ELR (cell line): Measurements from ENCODE around the gene SLC22A6.

Experiments
- DNase-seq: peaks from one replicate; pipeline ENCODE4 v3.0.0-alpha.2; 2015; ENCODE audit warnings: low read depth

Gene SLC22A6

DNA sequence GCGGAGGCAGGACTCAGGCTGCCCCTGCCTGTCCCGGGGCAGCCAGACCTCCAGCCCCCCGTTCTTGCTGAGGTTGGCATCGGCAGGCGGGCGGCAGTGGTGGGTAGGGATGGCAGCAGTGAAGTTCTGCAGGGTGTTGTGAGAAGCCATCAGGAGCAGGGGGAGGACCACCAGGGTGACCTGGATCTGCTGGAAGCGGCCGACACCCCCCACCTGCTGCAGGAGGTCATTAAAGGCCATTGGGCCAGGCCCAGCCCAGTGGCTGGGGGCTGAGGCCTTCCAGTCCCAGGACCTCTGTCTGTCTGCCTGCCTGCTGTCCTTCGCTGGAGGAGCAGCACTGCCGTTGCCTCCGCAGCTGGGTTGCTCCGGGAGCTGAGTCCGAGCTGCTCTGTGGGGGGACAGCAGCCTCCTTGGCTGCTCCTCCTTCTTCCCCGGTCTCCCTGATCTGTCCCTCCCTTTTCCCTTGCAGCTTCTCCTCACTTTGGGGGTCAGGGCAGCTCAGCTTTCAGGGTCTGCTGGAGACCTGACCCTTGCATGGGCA is at the start of gene SLC22A6:
Gene SLC22A6, minus strand, starts transcription at position 517 of the 541 bp plus-strand sequence. Its CDS starts 277 bp downstream, at position 240.
- DNase-seq, result no peak

DNA sequence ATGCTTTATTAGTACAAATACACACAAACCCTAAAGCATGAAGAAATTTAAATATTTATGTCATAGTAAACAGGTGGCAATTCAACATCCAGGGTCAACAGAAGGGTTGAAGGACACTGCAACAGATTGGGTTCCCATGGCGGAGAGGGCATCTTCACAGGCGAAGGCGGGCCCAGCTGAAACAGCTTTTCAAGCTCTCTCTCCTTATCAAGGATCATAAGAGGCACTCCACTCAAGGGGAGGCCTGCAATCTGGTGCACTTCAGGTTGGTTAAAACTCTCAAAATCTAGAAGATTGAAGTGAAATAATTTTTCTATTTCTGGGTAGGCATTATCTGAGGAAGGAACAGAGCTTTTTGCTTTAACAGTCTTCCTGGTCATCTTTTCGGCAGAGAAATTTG is 47.7 kb upstream of the SLC22A6 start:
- DNase-seq, result no peak

- peak; percentile 77 for DNase-seq
These were observed 39.3 kb upstream of the SLC22A6 start for GRCh38 chr11:63023841-63024648.

DNA sequence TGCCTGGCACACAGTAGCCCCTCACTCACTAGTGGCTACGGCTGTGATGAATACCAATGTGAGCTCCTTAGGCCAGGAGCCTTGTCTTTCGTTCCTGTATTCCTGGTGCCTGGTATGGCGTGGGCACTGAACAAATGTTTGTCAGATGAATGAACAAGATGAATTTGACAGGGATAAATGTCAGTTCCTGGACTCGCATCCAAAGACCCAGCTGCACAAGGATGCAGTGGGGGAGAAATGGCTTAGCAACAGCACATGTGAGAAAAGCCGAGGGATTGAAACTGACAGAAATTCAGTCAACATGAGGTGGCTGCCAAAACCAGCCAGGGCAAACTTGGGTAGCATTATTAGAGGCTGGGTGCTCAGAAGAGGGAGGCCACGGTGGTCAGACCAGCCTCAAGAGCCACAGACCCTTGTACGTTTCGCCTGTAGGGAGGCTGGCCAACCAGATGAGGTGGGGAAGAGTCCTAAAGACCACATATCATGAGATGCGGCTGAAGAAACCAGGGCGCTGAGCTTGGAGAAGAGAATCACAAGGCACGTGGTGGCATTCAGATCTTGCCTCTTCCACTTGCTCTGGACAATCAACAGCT is 38.6 kb upstream of the SLC22A6 start:
- DNase-seq, result no peak

GRCh38 chr11:63022441-63022840 is 37.7 kb upstream of the SLC22A6 start:
- no peak for DNase-seq

DNA sequence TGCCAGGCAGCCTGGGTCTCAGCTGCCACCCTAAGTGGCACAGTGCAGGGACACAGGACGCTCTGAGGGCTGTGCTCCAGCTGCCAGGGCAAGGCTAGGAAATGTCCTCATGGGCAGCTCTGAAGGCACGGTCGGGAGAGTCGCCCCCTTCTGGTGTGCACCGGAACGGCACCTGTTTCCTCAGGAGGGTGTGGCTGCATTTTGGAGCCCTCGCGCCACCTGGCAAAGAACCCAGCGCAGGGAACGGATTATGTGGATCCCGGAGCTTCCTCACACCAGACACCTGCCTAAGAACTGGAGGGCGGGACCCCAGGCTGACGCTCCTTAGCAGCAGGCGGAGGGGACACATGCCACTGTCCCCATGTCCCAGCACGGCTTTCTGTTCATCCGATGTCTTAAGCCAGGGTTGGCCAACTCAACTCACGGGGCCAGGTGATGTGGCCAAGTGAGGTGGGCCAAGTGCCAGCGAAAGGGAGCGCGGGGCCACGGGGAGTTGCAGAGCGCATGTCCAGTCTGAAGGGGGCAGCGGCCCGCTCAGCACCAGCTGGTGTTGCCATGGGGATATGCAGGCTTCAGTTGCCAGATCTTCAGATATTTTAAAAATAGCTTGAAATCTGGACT is 36.0 kb upstream of the SLC22A6 start:
- peak; percentile 17 for DNase-seq

- DNase-seq, result no peak
These were observed 34.7 kb upstream of the SLC22A6 start for GRCh38 chr11:63019506-63019905.

- no peak for DNase-seq
These were observed 32.7 kb upstream of the SLC22A6 start for GRCh38 chr11:63017306-63017974.

DNA sequence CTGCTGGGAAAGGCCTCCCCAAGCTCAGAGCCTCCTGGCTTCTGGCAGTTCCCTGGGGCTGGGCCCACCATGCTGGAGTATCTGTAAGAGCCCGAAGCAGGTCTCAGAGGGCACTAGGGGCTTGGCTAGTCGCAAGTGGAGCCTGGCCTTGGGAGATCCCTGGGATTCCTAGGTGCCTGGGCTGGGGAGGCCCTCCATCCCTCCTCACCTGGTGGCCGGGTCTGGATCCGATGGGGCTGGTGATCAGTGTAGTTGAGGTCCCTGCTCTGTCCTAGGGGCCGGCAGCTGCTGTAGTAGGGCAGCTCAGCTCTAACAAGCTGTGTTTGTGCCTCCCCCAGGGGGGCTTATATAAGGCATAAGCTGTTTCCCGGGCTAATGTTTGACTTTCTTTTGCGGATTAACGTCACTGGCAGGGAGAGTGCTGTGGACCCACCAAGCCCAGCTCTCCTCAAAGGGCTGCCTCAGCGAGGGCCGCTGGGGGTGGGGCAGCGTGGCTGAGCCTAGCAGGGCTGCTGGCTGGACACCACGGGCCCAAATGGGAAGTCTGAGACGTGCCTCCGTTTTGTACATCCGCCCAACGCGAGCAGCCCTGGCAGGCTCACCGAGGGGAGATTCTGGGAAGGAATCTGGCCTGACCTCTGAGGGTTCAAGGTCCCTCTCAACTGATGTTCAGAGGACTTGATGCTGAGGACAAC is 30.9 kb upstream of the SLC22A6 start, which contains the start of gene SLC22A8:
Gene SLC22A8, minus strand, starts transcription at position 321 of the 695 bp plus-strand sequence. CDS start 883 bp downstream, outside the sequence.
- no peak for DNase-seq

- no peak for DNase-seq
These were observed 29.8 kb upstream of the SLC22A6 start for GRCh38 chr11:63014408-63015055.

DNA sequence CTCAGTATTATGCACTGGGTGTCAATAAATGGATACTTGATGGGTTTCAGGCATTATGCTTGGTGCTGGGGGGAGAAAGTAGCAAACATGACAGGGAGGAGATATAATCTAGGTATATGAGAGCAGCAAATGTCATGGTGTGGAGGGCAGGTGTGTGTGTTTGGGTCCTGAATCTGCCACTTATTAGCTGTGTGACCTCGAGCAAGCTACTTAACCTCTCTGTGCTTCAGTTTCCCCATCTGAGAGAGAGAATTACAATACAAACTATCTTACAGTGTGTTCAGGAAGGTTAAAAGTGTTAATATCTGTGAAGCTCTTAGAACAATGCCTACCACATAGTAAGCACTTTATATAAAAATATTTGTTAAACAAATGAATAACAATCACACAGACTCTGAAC is 28.1 kb upstream of the SLC22A6 start:
- no peak for DNase-seq

- no peak for DNase-seq
These were observed 27.7 kb upstream of the SLC22A6 start for GRCh38 chr11:63012430-63012829.

DNA sequence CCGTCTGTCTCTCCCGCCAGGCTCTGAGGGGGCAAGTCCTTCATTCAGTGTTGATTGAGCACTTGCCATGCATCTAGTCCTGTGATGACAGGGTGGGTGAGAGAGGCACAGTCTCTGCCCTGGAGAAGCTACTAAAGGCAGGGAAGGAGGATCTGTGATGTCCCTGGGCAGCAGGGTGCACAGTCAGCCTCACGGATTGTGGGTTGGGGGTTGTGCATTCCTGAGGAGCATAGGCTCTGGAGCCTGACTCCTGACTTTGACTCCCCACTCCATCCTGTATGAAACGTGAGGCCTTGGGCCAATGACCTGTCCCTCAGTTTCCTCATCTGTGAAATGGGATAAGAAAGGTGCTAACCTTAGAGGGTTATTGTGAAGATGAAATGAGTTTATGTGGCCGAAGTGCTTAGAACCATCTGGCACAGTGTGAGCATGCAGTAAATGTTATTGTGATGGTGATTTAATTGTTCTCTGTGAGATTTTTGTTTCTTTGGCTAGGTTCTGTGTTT is 26.2 kb upstream of the SLC22A6 start:
- no peak for DNase-seq

- DNase-seq, result no peak
These were observed 23.2 kb upstream of the SLC22A6 start for GRCh38 chr11:63007920-63008319.

DNA sequence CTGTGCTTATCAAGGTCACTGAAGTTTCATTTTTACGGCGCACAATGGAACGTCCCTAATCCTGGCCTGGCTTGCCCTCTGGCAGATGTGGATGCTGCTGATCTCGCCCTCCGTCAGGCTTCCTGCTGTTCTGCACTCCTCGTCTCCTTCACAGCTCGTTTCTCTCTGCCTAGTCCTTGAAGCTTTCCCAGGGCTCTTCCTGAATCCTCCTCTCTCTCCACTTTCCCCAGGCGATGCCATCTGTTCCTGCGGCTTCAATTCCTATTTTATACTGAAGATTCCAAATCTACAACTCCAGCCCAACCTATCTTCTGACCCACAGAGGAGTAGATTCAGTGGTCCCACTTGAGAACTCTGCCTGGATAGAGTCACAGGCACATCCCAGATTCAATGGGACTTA is 16.7 kb upstream of the SLC22A6 start:
- DNase-seq, result no peak

DNA sequence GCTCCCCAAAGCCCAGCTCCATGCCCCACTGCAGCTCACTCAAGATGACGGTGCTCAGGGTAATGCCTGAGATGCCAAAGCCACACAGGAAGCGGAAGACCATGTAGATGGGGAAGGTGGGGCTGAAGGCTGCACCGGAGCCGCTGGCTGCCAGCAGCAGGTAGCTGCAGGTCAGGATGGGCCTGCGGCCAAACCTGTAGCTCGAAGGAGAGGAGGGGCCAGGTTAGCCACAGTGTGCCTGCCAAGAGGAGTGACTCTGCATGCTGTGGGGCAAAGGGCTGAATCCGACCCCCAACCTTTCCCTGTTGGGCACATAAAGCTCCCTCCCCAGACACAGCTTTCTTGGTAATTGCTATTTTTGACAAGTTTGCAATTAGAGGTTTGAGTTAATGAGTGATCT is 14.9 kb upstream of the SLC22A6 start:
- no peak for DNase-seq

DNA sequence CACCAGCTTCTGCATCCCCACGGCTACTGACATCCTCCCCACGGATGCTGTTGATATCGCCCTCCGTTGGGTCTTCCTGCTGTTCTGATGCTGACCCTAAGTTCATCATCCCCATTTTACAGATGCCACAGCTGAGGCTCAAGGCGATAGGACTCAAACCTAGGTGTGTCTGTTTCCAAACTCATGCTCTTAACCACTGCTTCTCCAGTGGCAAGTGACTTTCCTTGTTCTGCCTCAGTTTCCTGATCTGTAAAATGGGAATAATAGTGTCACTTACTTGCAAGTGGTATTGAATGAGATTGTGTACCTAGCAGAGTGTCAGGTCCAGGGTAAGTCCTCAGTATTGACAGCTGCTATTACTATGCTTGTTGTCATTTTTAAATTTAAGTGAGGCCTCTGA is 14.4 kb upstream of the SLC22A6 start:
- no peak for DNase-seq

DNA sequence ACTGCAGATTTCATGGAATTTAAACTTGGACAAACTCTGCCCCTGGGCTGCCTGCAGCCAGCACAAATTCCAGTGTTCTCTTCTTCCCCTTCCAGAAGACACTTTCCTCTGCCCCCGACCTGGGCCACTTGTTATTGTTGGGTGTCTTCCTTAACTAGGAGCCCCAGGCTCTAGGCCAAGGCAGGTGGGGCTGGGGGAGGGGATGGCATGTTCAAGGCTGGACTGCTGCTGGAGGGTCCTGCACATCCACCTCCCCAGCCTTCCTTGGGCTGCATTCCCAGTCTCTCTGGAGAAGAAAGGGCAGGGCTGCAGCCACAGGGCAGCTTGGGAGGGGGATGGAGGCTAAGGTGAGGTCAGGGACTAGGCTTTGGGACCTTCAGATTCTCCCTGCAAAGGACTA is 11.5 kb upstream of the SLC22A6 start:
- no peak for DNase-seq

DNA sequence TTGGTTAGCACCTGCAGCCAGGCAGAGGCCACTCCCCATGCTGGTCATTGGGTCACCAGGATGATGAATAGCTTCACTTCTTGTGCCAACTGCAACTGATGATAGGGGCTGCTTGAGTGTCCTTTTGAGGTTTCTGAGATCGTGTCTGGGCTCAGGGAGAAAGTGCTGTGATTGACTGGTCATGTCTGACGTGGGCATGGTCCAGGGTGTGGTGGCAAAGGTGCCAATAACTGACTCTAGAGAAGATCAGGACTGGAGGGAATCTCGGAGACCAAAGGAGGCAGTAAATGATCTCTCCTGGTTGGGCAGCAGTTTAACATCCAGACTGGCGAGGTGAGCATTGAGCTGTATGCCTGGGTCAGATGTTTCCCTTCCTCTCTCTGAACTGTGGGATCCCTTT is 10.0 kb upstream of the SLC22A6 start:
- DNase-seq, result no peak

DNA sequence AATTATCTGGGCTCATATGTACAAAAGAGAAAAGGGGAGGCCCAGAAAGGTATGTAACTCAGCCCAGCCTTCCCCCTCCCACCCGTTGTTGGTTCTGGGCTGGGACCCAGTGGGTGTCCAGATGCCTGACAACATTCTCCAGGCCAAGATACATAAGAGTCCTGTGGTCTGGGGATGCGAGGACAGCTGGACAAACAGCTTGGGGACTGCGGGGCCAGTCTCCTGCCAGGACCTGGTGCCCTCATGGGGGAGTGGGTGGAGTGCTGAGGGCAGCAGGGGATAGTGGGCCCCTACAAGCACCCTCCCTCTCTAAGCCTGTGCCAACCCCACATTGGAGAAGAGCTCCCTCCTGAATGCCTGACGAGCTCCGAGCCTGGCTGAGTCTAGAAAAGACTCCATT is 3.5 kb upstream of the SLC22A6 start:
- no peak for DNase-seq
